ENCODE results near the gene SYNPO. TPM values are rescaled to one million over a fixed set of nuclear protein-coding genes. Genes with fewer than 3 reads are reported as not detected.

The SYNPO gene
- polyA plus RNA-seq (6.0 to 11.2 TPM (median 10.7 TPM) in 3 replicates), polyA minus RNA-seq (9.0 to 78.1 TPM (median 23.8 TPM) in 3 replicates)
- 1.3 TPM for polyA plus RNA-seq (2011; ENCODE audit: low read depth)
- polyA plus RNA-seq (2011; cell fraction: cytosol; rRNA removed): 25.4 and 30.0 TPM in 2 replicates
- polyA plus RNA-seq (2011; cell fraction: nucleus; rRNA removed): 33.8 and 34.5 TPM in 2 replicates
- polyA plus RNA-seq (2012; ENCODE audit: low replicate concordance): 6.1 and 27.4 TPM in 2 replicates
- polyA minus RNA-seq (2011; cell fraction: cytosol; rRNA and poly(A)+ RNA removed): 23.2 TPM
- 11.4 and 16.4 TPM in 2 replicates for polyA minus RNA-seq (2011; cell fraction: nucleus; rRNA and poly(A)+ RNA removed)

- no peaks in the 10 kb centered on the region for H3K9me3 ChIP-seq (ENCODE audit: control insufficient read depth, low read depth, low read length)
- dilution Hi-C loops (cut with MboI; ENCODE audit: extremely low pct_ligation_motif_present, low sequenced_read_pairs): no loop called here
- FAIRE-seq (peak; percentile 83), DNase-seq (ENCODE audit: low read depth, low spot score) (peak; percentile 76)
- no peaks in the 10 kb centered on the region for H3K36me3 ChIP-seq (ENCODE audit: control insufficient read depth in 2 of 2, extremely low read depth in 1 of 2, insufficient read depth in 2 of 2, low read length in 2 of 2)
- H3K4me2 ChIP-seq (ENCODE audit: control insufficient read depth, extremely low read depth, insufficient read depth, low read depth, low read length): peak within 1 kb of the TSS; percentile 70
- no peaks in the 10 kb centered on the region for H4K20me1 ChIP-seq (ENCODE audit: control insufficient read depth, extremely low read depth, insufficient read depth, low read length)
- H2AFZ ChIP-seq (ENCODE audit: control insufficient read depth, low read length): peak within 1 kb of the TSS; percentile 49
- TF ChIP-seq CTCF (optimal IDR thresholded peaks at IDR 0.05 in 1 of 3, IDR thresholded peaks at IDR 0.05 in 1 of 3, conservative IDR thresholded peaks at IDR 0.05 in 1 of 3; ENCODE audit: extremely low read depth in 1 of 3, insufficient read depth in 2 of 3, low read length in 3 of 3): peak in 1 of 3 experiments; percentile 7
- TF ChIP-seq EZH2 (IDR thresholded peaks at IDR 0.05; ENCODE audit: low read length): no peak
- peaks cover 94% of the 10 kb centered on the region for H3K4me1 ChIP-seq (ENCODE audit: control insufficient read depth, extremely low read depth, insufficient read depth, low read length)
- peak within 1 kb of the TSS; percentile 69 for H3K9ac ChIP-seq (ENCODE audit: control insufficient read depth, extremely low read depth, insufficient read depth, low read length)
- no peaks in the 10 kb centered on the region for H3K79me2 ChIP-seq (ENCODE audit: control insufficient read depth, insufficient read depth, low read length)
- H3K27me3 ChIP-seq (ENCODE audit: control insufficient read depth, extremely low read depth, insufficient read depth, low read length): no peaks in the 10 kb centered on the region
- peak within 1 kb of the TSS; percentile 85 for H3K27ac ChIP-seq (ENCODE audit: control insufficient read depth, insufficient read depth, low read length)
- peak within 1 kb of the TSS; percentile 19 to 49 (median 48) for H3K4me3 ChIP-seq (ENCODE audit: control insufficient read depth in 2 of 3, extremely low read depth in 1 of 3, insufficient read depth in 2 of 3, low read depth in 1 of 3, low read length in 3 of 3)
- H3K9me1 ChIP-seq (ENCODE audit: control insufficient read depth, extremely low read depth, insufficient read depth, low read length): no peaks in the 10 kb centered on the region
Observed at GRCh38 chr5:150640311-150641005, at the start of gene SYNPO. Gene SYNPO, plus strand, starts transcription at chr5:150640660. Its CDS starts 7,616 bp downstream, at chr5:150648276.

GRCh38 chr5:150590979-150591695 is 49.3 kb upstream of the SYNPO start:
- H3K27me3 ChIP-seq (ENCODE audit: control insufficient read depth, extremely low read depth, insufficient read depth, low read length): no peaks in the 10 kb centered on the region
- H3K9me3 ChIP-seq (ENCODE audit: control insufficient read depth, low read depth, low read length): no peaks in the 10 kb centered on the region
- dilution Hi-C loops (cut with MboI; ENCODE audit: extremely low pct_ligation_motif_present, low sequenced_read_pairs): no loop called here
- H3K27ac ChIP-seq (ENCODE audit: control insufficient read depth, insufficient read depth, low read length): no peak overlapping the region
- peaks cover 7% of the 10 kb centered on the region for H3K4me1 ChIP-seq (ENCODE audit: control insufficient read depth, extremely low read depth, insufficient read depth, low read length)
- no peaks in the 10 kb centered on the region for H3K9me1 ChIP-seq (ENCODE audit: control insufficient read depth, extremely low read depth, insufficient read depth, low read length)
- no peak overlapping the region for H3K4me2 ChIP-seq (ENCODE audit: control insufficient read depth, extremely low read depth, insufficient read depth, low read depth, low read length)
- H3K79me2 ChIP-seq (ENCODE audit: control insufficient read depth, insufficient read depth, low read length): no peaks in the 10 kb centered on the region
- no peak overlapping the region for H3K9ac ChIP-seq (ENCODE audit: control insufficient read depth, extremely low read depth, insufficient read depth, low read length)
- H3K4me3 ChIP-seq (ENCODE audit: control insufficient read depth in 2 of 3, extremely low read depth in 1 of 3, insufficient read depth in 2 of 3, low read depth in 1 of 3, low read length in 3 of 3): no peak overlapping the region
- FAIRE-seq (no peak), DNase-seq (ENCODE audit: low read depth, low spot score) (no peak)
- H4K20me1 ChIP-seq (ENCODE audit: control insufficient read depth, extremely low read depth, insufficient read depth, low read length): no peaks in the 10 kb centered on the region
- no peaks in the 10 kb centered on the region for H3K36me3 ChIP-seq (ENCODE audit: control insufficient read depth in 2 of 2, extremely low read depth in 1 of 2, insufficient read depth in 2 of 2, low read length in 2 of 2)
- TF ChIP-seq EZH2 (IDR thresholded peaks at IDR 0.05; ENCODE audit: low read length) (no peak), CTCF (optimal IDR thresholded peaks at IDR 0.05 in 1 of 3, IDR thresholded peaks at IDR 0.05 in 1 of 3, conservative IDR thresholded peaks at IDR 0.05 in 1 of 3; ENCODE audit: extremely low read depth in 1 of 3, insufficient read depth in 2 of 3, low read length in 3 of 3) (no peak)
- H2AFZ ChIP-seq (ENCODE audit: control insufficient read depth, low read length): no peak overlapping the region
